ENCODE results near the gene SPTBN5.

The SPTBN5 gene

GRCh38 chr15:41871175-41871905 lies 22.5 kb downstream of the SPTBN5 start:
- H3K4me1 ChIP-seq (ENCODE audit: control insufficient read depth, low read length): peaks cover 12% of the 10 kb centered on the region
- H3K79me2 ChIP-seq (ENCODE audit: control insufficient read depth, low read length): no peaks in the 10 kb centered on the region
- H3K9me2 ChIP-seq (replicated peaks; ENCODE audit: control insufficient read depth, low read length): no peaks in the 10 kb centered on the region
- H3K9me3 ChIP-seq (ENCODE audit: control insufficient read depth, insufficient read depth, low read length): no peaks in the 10 kb centered on the region
- no peaks in the 10 kb centered on the region for H4K20me1 ChIP-seq (ENCODE audit: control insufficient read depth, insufficient read depth, low read depth, low read length)
- peaks cover 3% of the 10 kb centered on the region; the same call in 1 of the 2 replicates for H3K27me3 ChIP-seq (ENCODE audit: control insufficient read depth, low read length)
- TF ChIP-seq EZH2phosphoT487 (IDR thresholded peaks at IDR 0.05; ENCODE audit: borderline replicate concordance, low read length): no peak
- TF ChIP-seq CTCF (IDR thresholded peaks at IDR 0.05; ENCODE audit: low read depth, low read length, poor library complexity, severe bottlenecking): no peak
- 0 out of 2 replicates have a peak, but pooled peaks cover 2% of the 10 kb centered on the region for H3F3A ChIP-seq (ENCODE audit: control insufficient read depth, insufficient read depth)
- H3K4me3 ChIP-seq (ENCODE audit: low read length): no peak overlapping the region
- H3K27ac ChIP-seq (ENCODE audit: low read depth, low read length): no peak overlapping the region
- no peaks in the 10 kb centered on the region for H3K36me3 ChIP-seq (ENCODE audit: control insufficient read depth, low read length)
- no peak overlapping the region for H3K4me2 ChIP-seq (ENCODE audit: low read length)

- Histone ChIP-seq H3K4me2 (ENCODE audit: low read length) (no peak overlapping the region), H3K9me3 (ENCODE audit: control insufficient read depth, insufficient read depth, low read length) (no peaks in the 10 kb centered on the region), H3K27ac (ENCODE audit: low read depth, low read length) (no peak overlapping the region), H4K20me1 (ENCODE audit: control insufficient read depth, insufficient read depth, low read depth, low read length) (no peaks in the 10 kb centered on the region), H3K4me1 (ENCODE audit: control insufficient read depth, low read length) (peaks cover 5% of the 10 kb centered on the region), H3F3A (ENCODE audit: control insufficient read depth, insufficient read depth) (no peaks in the 10 kb centered on the region), H3K9me2 (replicated peaks; ENCODE audit: control insufficient read depth, low read length) (no peaks in the 10 kb centered on the region), H3K27me3 (ENCODE audit: control insufficient read depth, low read length) (peaks cover 3% of the 10 kb centered on the region; the same call in 1 of the 2 replicates), H3K36me3 (ENCODE audit: control insufficient read depth, low read length) (no peaks in the 10 kb centered on the region), H3K4me3 (ENCODE audit: low read length) (no peak overlapping the region), H3K79me2 (ENCODE audit: control insufficient read depth, low read length) (no peaks in the 10 kb centered on the region)
- TF ChIP-seq CTCF (IDR thresholded peaks at IDR 0.05; ENCODE audit: low read depth, low read length, poor library complexity, severe bottlenecking): no peak
- TF ChIP-seq EZH2phosphoT487 (IDR thresholded peaks at IDR 0.05; ENCODE audit: borderline replicate concordance, low read length): no peak
These were observed 23.2 kb downstream of the SPTBN5 start for GRCh38 chr15:41870689-41871081.

- H3K27me3 ChIP-seq (ENCODE audit: control insufficient read depth, low read length): peaks cover 3% of the 10 kb centered on the region; the same call in 1 of the 2 replicates
These were observed 23.8 kb downstream of the SPTBN5 start for GRCh38 chr15:41869770-41870688.

More at GRCh38 chr15:41869770-41870688, 23.8 kb downstream of the SPTBN5 start:
- Histone ChIP-seq H3K36me3 (ENCODE audit: control insufficient read depth, low read length) (no peaks in the 10 kb centered on the region), H3K79me2 (ENCODE audit: control insufficient read depth, low read length) (no peaks in the 10 kb centered on the region), H3F3A (ENCODE audit: control insufficient read depth, insufficient read depth) (no peaks in the 10 kb centered on the region), H3K4me2 (ENCODE audit: low read length) (no peak overlapping the region), H4K20me1 (ENCODE audit: control insufficient read depth, insufficient read depth, low read depth, low read length) (no peaks in the 10 kb centered on the region), H3K9me3 (ENCODE audit: control insufficient read depth, insufficient read depth, low read length) (no peaks in the 10 kb centered on the region), H3K4me1 (ENCODE audit: control insufficient read depth, low read length) (no peaks in the 10 kb centered on the region; the same call in 1 of the 2 replicates), H3K27ac (ENCODE audit: low read depth, low read length) (no peak overlapping the region), H3K4me3 (ENCODE audit: low read length) (no peak overlapping the region), H3K9me2 (replicated peaks; ENCODE audit: control insufficient read depth, low read length) (no peaks in the 10 kb centered on the region)
- TF ChIP-seq EZH2phosphoT487 (IDR thresholded peaks at IDR 0.05; ENCODE audit: borderline replicate concordance, low read length): no peak
- TF ChIP-seq CTCF (IDR thresholded peaks at IDR 0.05; ENCODE audit: low read depth, low read length, poor library complexity, severe bottlenecking): no peak

All from DOHH2 (cell line).